NCI-H2171 treated with DMSO at 0.1 percent for 48 hours (cell line): ENCODE measurements around the gene ASXL3.

Experiments used
- DNase-seq: peaks from one replicate; lab custom pipeline; 2025; lab: John Stamatoyannopoulos, UW

Gene ASXL3

GRCh38 chr18:33660696-33661310 is 82.8 kb downstream of the ASXL3 start:
- no peak for DNase-seq

- DNase-seq: no peak
Measured at GRCh38 chr18:33664241-33664874, 86.3 kb downstream of the ASXL3 start.

- no peak for DNase-seq
Measured at GRCh38 chr18:33665187-33665586, 87.2 kb downstream of the ASXL3 start.

GRCh38 chr18:33665641-33666040 is 87.6 kb downstream of the ASXL3 start:
- DNase-seq: no peak

GRCh38 chr18:33666915-33667314 is 88.9 kb downstream of the ASXL3 start:
- DNase-seq: peak; percentile 9

GRCh38 chr18:33669589-33669988 is 91.6 kb downstream of the ASXL3 start:
- no peak for DNase-seq

- no peak for DNase-seq
Measured at GRCh38 chr18:33670029-33670428, 92.0 kb downstream of the ASXL3 start.

GRCh38 chr18:33673689-33674088 is 95.7 kb downstream of the ASXL3 start:
- DNase-seq: no peak

GRCh38 chr18:33676593-33676992 is 98.6 kb downstream of the ASXL3 start:
- DNase-seq: no peak

- DNase-seq: no peak
Measured at GRCh38 chr18:33677891-33678290, 99.9 kb downstream of the ASXL3 start.

GRCh38 chr18:33682436-33682835 is 104.4 kb downstream of the ASXL3 start:
- DNase-seq: no peak

GRCh38 chr18:33694593-33694992 is 116.6 kb downstream of the ASXL3 start:
- DNase-seq: no peak

- no peak for DNase-seq
Measured at GRCh38 chr18:33696332-33697162, 118.5 kb downstream of the ASXL3 start.

GRCh38 chr18:33697498-33697897 is 119.5 kb downstream of the ASXL3 start:
- no peak for DNase-seq

GRCh38 chr18:33699372-33699771 is 121.4 kb downstream of the ASXL3 start:
- DNase-seq: no peak

GRCh38 chr18:33700513-33700976 is 122.5 kb downstream of the ASXL3 start:
- DNase-seq: no peak

- DNase-seq: no peak
Measured at GRCh38 chr18:33702625-33703024, 124.6 kb downstream of the ASXL3 start.

- DNase-seq: no peak
Measured at GRCh38 chr18:33706391-33706790, 128.4 kb downstream of the ASXL3 start.

- DNase-seq: no peak
Measured at GRCh38 chr18:33708876-33709275, 130.9 kb downstream of the ASXL3 start.

- DNase-seq: no peak
Measured at GRCh38 chr18:33710269-33710668, 132.2 kb downstream of the ASXL3 start.

- peak; percentile 91 for DNase-seq
Measured at GRCh38 chr18:33711514-33711913, 133.5 kb downstream of the ASXL3 start.

- DNase-seq: peak; percentile 29
Measured at GRCh38 chr18:33712719-33713118, 134.7 kb downstream of the ASXL3 start.
